Fibroblast of lung (primary cell): ENCODE data around the gene ACKR4.

ENCODE experiments used
- CTCF ChIP-seq, 2 donors: IDR thresholded peaks in 1 of 2; conservative IDR thresholded peaks in 1 of 2; 1 replicate in 1 of 2; 2 replicates in 1 of 2; pipeline ENCODE4 v1.5.1; 2011 to 2012; ENCODE audit warnings: low read length in 2 of 2, control low read depth in 1 of 2, inconsistent platforms in 1 of 2, low read depth in 1 of 2, mild to moderate bottlenecking in 1 of 2
- EZH2 ChIP-seq: IDR thresholded peaks from 2 replicates; pipeline ENCODE4 v1.5.1; 2012; ENCODE audit warnings: low read length, control low read depth, mild to moderate bottlenecking; ENCODE audit errors: missing control alignments

- TF ChIP-seq CTCF (conservative IDR thresholded peaks at IDR 0.05 in 1 of 2, IDR thresholded peaks at IDR 0.05 in 1 of 2; ENCODE audit: low read depth in 1 of 2, low read length in 2 of 2) = no peak
- no peak for TF ChIP-seq EZH2
These were observed 2.6 kb upstream of the ACKR4 start for GRCh38 chr3:132594498-132594897.
